Right kidney (tissue), 1 donor: Measurements from ENCODE around the gene SLC6A11.

ENCODE experiments used
- DNase-seq: peaks from one replicate; pipeline ENCODE4 v3.0.0-alpha.2; 2016

SLC6A11 gene

DNA sequence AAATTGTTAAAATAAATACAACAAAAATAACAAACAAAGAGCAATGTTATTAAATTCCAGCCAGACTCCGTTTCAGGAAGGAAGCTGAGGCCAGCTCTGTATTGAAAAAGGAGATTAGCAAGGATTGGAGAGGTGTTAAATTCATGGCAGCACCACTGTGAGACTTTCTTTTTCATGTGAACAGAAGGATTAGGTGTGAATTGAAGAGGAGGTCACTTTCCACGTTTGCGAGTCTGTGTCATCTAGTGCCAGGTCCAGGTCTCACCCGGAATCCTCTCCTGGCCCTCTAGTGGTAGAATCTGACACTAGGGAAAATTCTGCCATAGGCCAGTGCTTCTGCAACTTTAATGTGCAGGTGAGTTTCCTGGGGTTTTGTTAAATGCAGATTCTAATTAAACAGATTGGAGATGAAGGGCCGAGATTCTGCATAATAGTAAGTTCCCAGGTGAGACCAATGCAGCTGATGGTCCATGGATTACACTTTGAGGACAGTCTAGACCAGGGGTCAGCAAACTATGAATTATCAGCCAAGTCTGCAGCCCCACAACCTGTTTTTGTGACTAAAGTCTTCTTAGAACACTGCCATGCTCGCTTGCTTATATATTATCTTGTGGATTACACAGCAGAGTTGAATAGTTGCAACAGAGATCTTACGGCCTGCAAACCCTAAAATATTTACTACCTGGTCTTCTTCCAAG lies 167.3 kb downstream of the SLC6A11 start:
- no peak for DNase-seq

GRCh38 chr3:10984371-10984896 lies 168.4 kb downstream of the SLC6A11 start:
- DNase-seq: no peak

DNA sequence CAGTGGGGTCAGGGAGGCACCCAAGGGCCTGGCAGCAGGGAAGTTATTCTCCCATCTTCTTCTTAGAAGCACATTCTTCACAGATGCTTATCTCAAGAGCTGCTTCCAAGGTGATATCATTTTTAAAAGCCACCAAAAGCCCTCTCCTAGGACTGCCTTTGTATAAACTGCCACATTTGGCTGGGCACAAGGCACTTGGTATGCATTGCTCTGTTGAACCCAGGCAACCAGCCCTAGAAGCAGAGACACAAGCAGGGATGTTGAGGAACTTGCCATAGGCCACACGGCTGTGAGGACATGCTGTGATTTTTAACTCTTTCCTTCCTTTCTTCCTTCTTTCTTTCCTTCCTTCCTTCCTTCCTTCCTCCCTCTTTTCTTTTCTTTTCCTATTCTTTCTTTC lies 169.2 kb downstream of the SLC6A11 start:
- DNase-seq: no peak

DNA sequence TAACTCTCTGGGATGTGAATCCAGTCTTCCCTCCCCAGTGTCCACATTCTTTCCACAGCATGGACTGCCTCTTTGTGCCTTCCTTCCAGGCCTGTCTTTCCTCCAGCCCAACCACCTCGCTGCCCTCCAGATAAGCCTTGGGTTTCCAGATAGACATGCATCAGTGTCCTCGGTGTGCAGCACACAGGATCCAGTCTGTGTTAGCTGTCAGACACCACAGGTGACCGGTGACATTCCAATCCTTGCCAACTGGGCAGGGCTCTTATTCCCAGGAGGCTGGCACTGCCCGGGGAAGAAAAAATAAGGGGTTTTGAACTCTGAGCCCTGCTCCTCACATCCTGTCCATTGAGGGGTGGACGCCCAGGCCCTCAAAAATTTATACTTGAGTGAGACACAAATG lies 170.6 kb downstream of the SLC6A11 start:
- DNase-seq: no peak

GRCh38 chr3:10988001-10988665 lies 172.1 kb downstream of the SLC6A11 start:
- no peak for DNase-seq

DNA sequence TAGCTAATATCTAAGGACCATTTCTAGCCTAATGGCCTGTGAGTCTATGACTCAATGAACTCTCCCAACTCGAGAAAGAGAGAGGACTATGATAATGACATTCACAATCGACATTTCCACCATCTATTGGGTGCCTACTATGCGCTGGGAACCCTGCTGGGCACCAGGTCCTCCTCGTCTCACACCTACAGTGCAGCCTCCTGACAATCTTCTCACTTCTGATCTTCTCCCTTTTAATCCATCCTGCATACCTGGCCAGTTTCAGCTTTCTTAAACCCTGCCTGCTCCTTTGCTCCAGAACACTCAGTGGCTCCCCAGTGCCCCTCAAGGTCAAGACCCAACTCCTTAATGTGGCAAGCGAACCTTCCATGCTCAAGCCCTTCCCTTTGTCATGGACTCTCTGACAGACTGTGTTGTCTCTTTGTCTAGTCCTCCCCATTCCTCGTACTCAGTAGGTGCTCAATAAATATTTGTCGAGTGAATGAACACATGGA lies 173.0 kb downstream of the SLC6A11 start:
- DNase-seq: no peak
